ENCODE results near the gene ZNF90.

DNA sequence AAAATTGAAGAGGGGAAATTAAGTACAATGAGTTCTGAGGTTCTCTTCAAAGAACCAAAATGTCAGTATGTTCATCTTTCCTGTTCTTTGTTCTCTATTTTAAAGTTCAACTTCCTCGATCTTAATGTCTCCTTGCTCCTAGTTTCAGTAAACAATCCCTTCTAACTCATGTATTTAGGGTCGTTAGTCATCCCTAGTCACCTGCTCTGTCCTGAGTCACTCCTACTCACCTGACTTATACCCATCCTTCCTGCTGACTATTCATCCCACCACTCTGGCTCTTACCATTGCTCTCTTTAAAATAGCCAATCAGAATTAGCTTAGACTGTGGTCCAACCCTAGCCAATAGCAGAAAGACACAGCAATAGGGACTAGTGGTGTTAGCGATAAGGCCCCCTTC, 24.3 kb downstream of the ZNF90 start:
- TF ChIP-seq TOX (CRISPR knock-in tag; IDR thresholded peaks at IDR 0.05; ENCODE audit: borderline replicate concordance), result no peak
- TF ChIP-seq SNAI2 (CRISPR knock-in tag; IDR thresholded peaks at IDR 0.05), result no peak
- TF ChIP-seq, protein P1, sequence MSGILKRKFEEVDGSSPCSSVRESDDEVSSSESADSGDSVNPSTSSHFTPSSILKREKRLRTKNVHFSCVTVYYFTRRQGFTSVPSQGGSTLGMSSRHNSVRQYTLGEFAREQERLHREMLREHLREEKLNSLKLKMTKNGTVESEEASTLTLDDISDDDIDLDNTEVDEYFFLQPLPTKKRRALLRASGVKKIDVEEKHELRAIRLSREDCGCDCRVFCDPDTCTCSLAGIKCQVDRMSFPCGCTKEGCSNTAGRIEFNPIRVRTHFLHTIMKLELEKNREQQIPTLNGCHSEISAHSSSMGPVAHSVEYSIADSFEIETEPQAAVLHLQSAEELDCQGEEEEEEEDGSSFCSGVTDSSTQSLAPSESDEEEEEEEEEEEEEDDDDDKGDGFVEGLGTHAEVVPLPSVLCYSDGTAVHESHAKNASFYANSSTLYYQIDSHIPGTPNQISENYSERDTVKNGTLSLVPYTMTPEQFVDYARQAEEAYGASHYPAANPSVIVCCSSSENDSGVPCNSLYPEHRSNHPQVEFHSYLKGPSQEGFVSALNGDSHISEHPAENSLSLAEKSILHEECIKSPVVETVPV (CRISPR knock-in tag; IDR thresholded peaks at IDR 0.05), result no peak
- no peak for TF ChIP-seq TCF4 (CRISPR knock-in tag; IDR thresholded peaks at IDR 0.05; ENCODE audit: borderline replicate concordance)
- TF ChIP-seq RARB (CRISPR knock-in tag; IDR thresholded peaks at IDR 0.05), result no peak
- TF ChIP-seq ZFP3 (CRISPR knock-in tag; IDR thresholded peaks at IDR 0.05), result no peak
- TF ChIP-seq PATZ1 (CRISPR knock-in tag; IDR thresholded peaks at IDR 0.05; ENCODE audit: borderline replicate concordance), result no peak
- no peak for TF ChIP-seq ESRRG (CRISPR knock-in tag; IDR thresholded peaks at IDR 0.05)

Data from SK-N-SH treated with all-trans-retinoic acid at 6 μM for 48 hours (cell line).